OCI-LY3 (cell line): ENCODE results near the gene PPT2.

Experiments
- H2AFZ ChIP-seq: fragments of 200-600, 300-600 bp; shearing (Covaris generic); 2 replicates; pipeline ENCODE4 v1.6.0; 2014; ENCODE audit warnings: antibody characterized with exemption, low read depth, low read length
- H3K27ac ChIP-seq: fragments of 200-600, 300-600 bp; sonication (generic); 2 replicates; pipeline ENCODE4 v1.5.1; 2014; ENCODE audit warnings: mild to moderate bottlenecking, low read length, moderate library complexity, mixed read lengths
- H3K27me3 ChIP-seq: fragments of 200-600, 300-600 bp; sonication (generic); 2 replicates; pipeline ENCODE4 v1.6.1; 2014; ENCODE audit warnings: low read depth, low read length, mixed read lengths
- H3K36me3 ChIP-seq: fragments of 200-600, 300-600 bp; sonication (generic); replicated peaks from 2 replicates; pipeline ENCODE3; 2014; ENCODE audit warnings: low read depth, low read length, mixed read lengths
- H3K4me1 ChIP-seq: fragments of 300-600, 200-600 bp; sonication (generic); 2 replicates; pipeline ENCODE4 v1.6.1; 2014; ENCODE audit warnings: low read length, mixed read lengths
- H3K4me2 ChIP-seq: fragments of 200-600, 300-600 bp; sonication (generic); 2 replicates; pipeline ENCODE4 v1.6.1; 2014; ENCODE audit warnings: low read length, mixed read lengths
- H3K4me3 ChIP-seq: fragments of 300-600, 200-600 bp; sonication (generic); 2 replicates; pipeline ENCODE4 v1.5.1; 2014; ENCODE audit warnings: antibody characterized with exemption, mild to moderate bottlenecking, low read length, moderate library complexity
- H3K79me2 ChIP-seq: fragments of 300-600, 200-600 bp; shearing (Covaris generic); 2 replicates; pipeline ENCODE4 v1.6.1; 2014; ENCODE audit warnings: mild to moderate bottlenecking, low read length, mixed read lengths
- H3K9ac ChIP-seq: fragments of 300-600, 200-600 bp; shearing (Covaris generic); 2 replicates; pipeline ENCODE4 v1.6.0; 2014; ENCODE audit warnings: mild to moderate bottlenecking, low read length, moderate library complexity
- H3K9me3 ChIP-seq: fragments of 200-600, 300-600 bp; shearing (Covaris generic); 2 replicates; pipeline ENCODE4 v1.6.1; 2014; ENCODE audit warnings: low read length, mixed read lengths; ENCODE audit not compliant: insufficient read depth
- H4K20me1 ChIP-seq: fragments of 200-600, 300-600 bp; sonication (generic); 2 replicates; pipeline ENCODE4 v1.6.1; 2016; ENCODE audit warnings: low read length, mixed read lengths; ENCODE audit not compliant: insufficient read depth
- CTCF ChIP-seq: fragments of 200-600, 300-600 bp; sonication (generic); IDR thresholded peaks from 2 replicates; pipeline ENCODE4 v1.5.1; 2014; ENCODE audit warnings: antibody characterized with exemption, low read length, low read depth
- EZH2phosphoT487 ChIP-seq: fragments of 200-600 bp; shearing (Covaris generic); IDR thresholded peaks from 2 replicates; pipeline ENCODE4 v1.6.1; 2018; ENCODE audit warnings: antibody characterized with exemption, mixed run types, low read depth

The PPT2 gene

GRCh38 chr6:32146687-32147086 lies 7.3 kb upstream of the PPT2 start:
- Histone ChIP-seq H3K27ac (no peak overlapping the region), H2AFZ (no peak overlapping the region), H3K79me2 (no peaks in the 10 kb centered on the region), H3K9ac (no peak overlapping the region), H3K9me3 (no peaks in the 10 kb centered on the region), H3K4me2 (no peak overlapping the region), H3K4me3 (no peak overlapping the region), H3K4me1 (no peaks in the 10 kb centered on the region; the same call in 1 of the 2 replicates), H3K27me3 (0 out of 2 replicates have a peak, but pooled peaks cover 5% of the 10 kb centered on the region), H4K20me1 (no peaks in the 10 kb centered on the region), H3K36me3 (no peaks in the 10 kb centered on the region)
- TF ChIP-seq CTCF (no peak), EZH2phosphoT487 (no peak)

- H3K27me3 ChIP-seq, result 0 out of 2 replicates have a peak, but pooled peaks cover 5% of the 10 kb centered on the region
- no peaks in the 10 kb centered on the region for H3K9me3 ChIP-seq
- H3K4me2 ChIP-seq, result no peak overlapping the region
Measured at GRCh38 chr6:32147401-32148132, 6.4 kb upstream of the PPT2 start.

GRCh38 chr6:32148289-32149091 lies 5.5 kb upstream of the PPT2 start:
- Histone ChIP-seq H3K79me2 (no peaks in the 10 kb centered on the region), H3K9ac (no peak overlapping the region), H3K4me2 (no peak overlapping the region), H3K36me3 (no peaks in the 10 kb centered on the region), H3K27ac (no peak overlapping the region), H3K4me1 (peaks cover 3% of the 10 kb centered on the region; the same call in 1 of the 2 replicates), H3K27me3 (0 out of 2 replicates have a peak, but pooled peaks cover 5% of the 10 kb centered on the region), H3K4me3 (no peak overlapping the region), H2AFZ (no peak overlapping the region), H4K20me1 (no peaks in the 10 kb centered on the region), H3K9me3 (no peaks in the 10 kb centered on the region)
- TF ChIP-seq EZH2phosphoT487, result no peak
- no peak for TF ChIP-seq CTCF

More at GRCh38 chr6:32147401-32148132, 6.4 kb upstream of the PPT2 start:
- no peaks in the 10 kb centered on the region for H4K20me1 ChIP-seq
- H3K79me2 ChIP-seq, result no peaks in the 10 kb centered on the region
- TF ChIP-seq EZH2phosphoT487, result no peak
- no peak for TF ChIP-seq CTCF
- no peak overlapping the region for H3K4me3 ChIP-seq
- no peaks in the 10 kb centered on the region for H3K36me3 ChIP-seq
- no peak overlapping the region for H2AFZ ChIP-seq
- H3K9ac ChIP-seq, result no peak overlapping the region
- no peaks in the 10 kb centered on the region for H3K4me1 ChIP-seq
- H3K27ac ChIP-seq, result no peak overlapping the region

- Histone ChIP-seq H3K4me1 (peaks cover 3% of the 10 kb centered on the region; the same call in 1 of the 2 replicates), H3K4me3 (no peak overlapping the region), H3K27ac (no peak overlapping the region), H3K36me3 (no peaks in the 10 kb centered on the region), H3K79me2 (no peaks in the 10 kb centered on the region), H3K9ac (no peak overlapping the region), H4K20me1 (no peaks in the 10 kb centered on the region), H2AFZ (no peak overlapping the region), H3K9me3 (no peaks in the 10 kb centered on the region), H3K27me3 (0 out of 2 replicates have a peak, but pooled peaks cover 5% of the 10 kb centered on the region), H3K4me2 (no peak overlapping the region)
- no peak for TF ChIP-seq EZH2phosphoT487
- no peak for TF ChIP-seq CTCF
Measured at GRCh38 chr6:32149092-32149755, 4.7 kb upstream of the PPT2 start.
